HFF-Myc (cell line): ENCODE data around the gene IPO11.

Experiments
- DNase-seq: peaks from one replicate; pipeline ENCODE4 v3.0.0-alpha.2; 2011; ENCODE audit warnings: low read depth; ENCODE audit errors: extremely low read depth
- H3K4me3 ChIP-seq: replicated peaks from 2 replicates; pipeline ENCODE4 v1.5.1; 2011; ENCODE audit warnings: low read depth, mild to moderate bottlenecking, control low read depth, low read length
- CTCF ChIP-seq: IDR thresholded peaks from 2 replicates; pipeline ENCODE4 v1.5.1; 2012; ENCODE audit warnings: mild to moderate bottlenecking, low read depth, low read length, control low read depth; ENCODE audit errors: missing control alignments

The IPO11 gene

GRCh38 chr5:62488531-62488930 is 76.0 kb downstream of the IPO11 start:
- no peak overlapping the region for H3K4me3 ChIP-seq
- no peak for DNase-seq
- TF ChIP-seq CTCF: no peak

DNA sequence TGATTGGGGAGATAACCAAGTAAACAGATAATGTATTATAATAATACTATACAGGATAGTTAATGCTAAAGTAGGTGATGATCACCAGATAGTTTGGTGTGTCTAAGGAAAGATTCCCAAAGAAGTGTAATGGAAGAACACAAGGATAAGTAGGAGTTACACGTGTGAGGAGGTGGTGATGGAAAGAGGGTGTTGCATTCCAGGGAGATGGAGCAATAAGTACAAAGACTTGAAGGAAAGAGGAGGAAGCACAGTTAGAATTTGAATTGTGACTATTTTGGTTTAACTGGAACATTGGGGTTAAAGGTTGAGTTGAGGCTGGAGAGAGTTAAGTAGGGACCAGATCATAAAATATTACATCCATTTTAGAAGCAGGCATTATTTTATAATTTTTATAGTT is 76.9 kb downstream of the IPO11 start:
- no peak overlapping the region for H3K4me3 ChIP-seq
- no peak for DNase-seq
- TF ChIP-seq CTCF: no peak

DNA sequence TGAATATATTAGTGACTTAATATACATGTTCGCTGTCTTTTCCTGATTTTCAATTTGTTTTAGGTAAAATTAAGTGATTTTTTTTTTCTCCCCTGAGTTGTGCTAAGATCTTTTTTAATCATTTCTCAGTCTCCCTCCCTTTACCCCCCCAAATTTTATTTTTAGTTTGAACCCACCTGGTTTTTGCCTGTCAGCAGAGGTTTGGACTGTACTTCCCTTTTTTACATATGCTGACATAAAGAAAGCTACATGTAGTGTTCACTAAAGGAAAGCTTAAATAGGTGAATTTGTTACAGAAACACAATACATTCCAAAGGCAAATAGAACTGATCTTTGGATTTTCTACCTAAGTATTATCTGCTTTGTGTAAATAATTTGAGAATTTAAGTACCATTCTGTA is 82.2 kb downstream of the IPO11 start:
- DNase-seq: no peak
- H3K4me3 ChIP-seq: no peak overlapping the region
- no peak for TF ChIP-seq CTCF

DNA sequence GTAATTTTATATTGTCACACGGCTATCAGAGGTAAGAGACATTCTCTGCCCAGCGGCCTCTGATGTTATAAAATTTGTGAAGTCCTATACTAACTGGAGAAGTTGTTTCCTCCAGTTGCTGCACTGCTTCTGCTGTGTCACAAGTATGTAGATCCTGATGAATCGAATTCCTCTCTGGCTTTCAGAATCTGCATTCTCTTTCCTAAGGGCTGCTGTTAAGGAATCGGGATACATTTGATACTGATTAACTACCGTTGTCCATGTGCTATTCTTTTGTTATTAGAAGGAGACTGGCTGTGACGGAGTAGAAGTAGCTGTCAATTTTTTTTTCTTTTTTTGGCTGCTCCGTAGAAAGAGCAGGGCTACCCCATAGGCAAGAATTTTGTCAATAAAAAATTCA is 84.3 kb downstream of the IPO11 start:
- no peak for TF ChIP-seq CTCF
- DNase-seq: no peak

GRCh38 chr5:62498961-62499360 is 86.4 kb downstream of the IPO11 start:
- H3K4me3 ChIP-seq: no peak overlapping the region

More for the DNA sequence above, 84.3 kb downstream of the IPO11 start:
- no peak overlapping the region for H3K4me3 ChIP-seq

DNA sequence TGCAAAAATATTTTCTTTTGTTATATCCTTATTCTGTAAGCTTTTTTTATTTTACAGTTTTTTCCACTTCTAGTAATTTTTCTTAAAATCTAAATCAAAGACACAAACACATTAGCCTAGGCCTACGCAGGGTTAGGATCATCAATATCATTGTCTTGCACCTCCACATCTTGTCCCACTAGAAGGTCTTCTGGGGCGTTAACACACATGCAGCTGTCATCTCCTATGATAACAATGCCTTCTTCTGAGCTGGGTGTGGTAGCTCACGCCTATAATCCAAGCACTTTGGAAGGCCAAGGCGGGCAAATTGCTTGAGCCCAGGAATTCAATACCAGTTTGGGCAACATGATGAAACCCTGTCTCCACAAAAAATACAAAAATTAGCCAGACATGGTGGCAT is 87.2 kb downstream of the IPO11 start:
- DNase-seq: no peak
- TF ChIP-seq CTCF: no peak
- H3K4me3 ChIP-seq: no peak overlapping the region

More at GRCh38 chr5:62498961-62499360, 86.4 kb downstream of the IPO11 start:
- TF ChIP-seq CTCF: no peak
- DNase-seq: no peak

- DNase-seq: no peak
- no peak for TF ChIP-seq CTCF
These were observed 90.0 kb downstream of the IPO11 start for GRCh38 chr5:62502456-62503101.

More at GRCh38 chr5:62502456-62503101, 90.0 kb downstream of the IPO11 start:
- H3K4me3 ChIP-seq: no peak overlapping the region
